Loucy (cell line): Measurements from ENCODE around the gene BHLHE23.
A peak's percentile ranks its signal among the peaks of the same experiment; 100 is the strongest.

Experiments
- H2AFZ ChIP-seq: fragments of 200-600 bp; sonication (generic); 2 replicates; pipeline ENCODE4 v1.6.0; 2016; ENCODE audit warnings: antibody characterized with exemption, mild to moderate bottlenecking, low read length, moderate library complexity
- H3F3A ChIP-seq: fragments of 200-600 bp; 2 replicates; pipeline ENCODE4 v1.6.0; 2016; ENCODE audit warnings: antibody characterized with exemption, low read depth, mild to moderate bottlenecking
- H3K27me3 ChIP-seq: fragments of 200-600 bp; sonication (generic); 2 replicates; pipeline ENCODE4 v1.6.1; 2014; ENCODE audit warnings: low read length, mild to moderate bottlenecking; ENCODE audit not compliant: insufficient read depth, poor library complexity, severe bottlenecking
- H3K36me3 ChIP-seq: fragments of 200-600 bp; sonication (generic); 2 replicates; pipeline ENCODE4 v1.6.1; 2016; ENCODE audit warnings: low read length; ENCODE audit not compliant: insufficient read depth
- H3K4me1 ChIP-seq: fragments of 200-600 bp; sonication (generic); 2 replicates; pipeline ENCODE4 v1.5.1; 2014; ENCODE audit warnings: low read length, mild to moderate bottlenecking; ENCODE audit not compliant: insufficient read depth, poor library complexity, severe bottlenecking
- H3K4me2 ChIP-seq: fragments of 200-600 bp; sonication (generic); 2 replicates; pipeline ENCODE4 v1.6.0; 2014; ENCODE audit warnings: antibody characterized with exemption, low read length, low read depth, mild to moderate bottlenecking; ENCODE audit not compliant: poor library complexity, severe bottlenecking
- H3K4me3 ChIP-seq: fragments of 200-600 bp; sonication (generic); 2 replicates; pipeline ENCODE4 v1.5.1; 2014; ENCODE audit warnings: low read length, mild to moderate bottlenecking, mixed read lengths; ENCODE audit not compliant: poor library complexity, severe bottlenecking
- H3K79me2 ChIP-seq: fragments of 200-600 bp; sonication (generic); 2 replicates; pipeline ENCODE4 v1.6.1; 2014; ENCODE audit warnings: low read length; ENCODE audit not compliant: insufficient read depth
- H3K9ac ChIP-seq: fragments of 200-600 bp; sonication (generic); 2 replicates; pipeline ENCODE4 v1.6.0; 2014; ENCODE audit warnings: mild to moderate bottlenecking, low read depth, low read length, moderate library complexity; ENCODE audit not compliant: poor library complexity, severe bottlenecking
- H3K9me2 ChIP-seq: fragments of 200-600 bp; sonication (generic); replicated peaks from 2 replicates; pipeline ENCODE4 v1.6.1; 2016; ENCODE audit warnings: low read depth, low read length, mixed read lengths
- H3K9me3 ChIP-seq: fragments of 200-600 bp; sonication (generic); 2 replicates; pipeline ENCODE4 v1.6.1; 2014; ENCODE audit warnings: mild to moderate bottlenecking, antibody characterized with exemption, low read length, low read depth; ENCODE audit not compliant: insufficient read depth
- H4K20me1 ChIP-seq: fragments of 200-600 bp; sonication (generic); 2 replicates; pipeline ENCODE4 v1.6.0; 2014; ENCODE audit warnings: antibody characterized with exemption, low read length, mild to moderate bottlenecking; ENCODE audit not compliant: insufficient read depth, poor library complexity, severe bottlenecking
- CTCF ChIP-seq: fragments of 200-600 bp; sonication (generic); conservative IDR thresholded peaks from 2 replicates; pipeline ENCODE4 v1.5.1; 2014; ENCODE audit warnings: mild to moderate bottlenecking, antibody characterized with exemption, low read length
- EZH2phosphoT487 ChIP-seq: fragments of 200-600 bp; IDR thresholded peaks from 2 replicates; pipeline ENCODE4 v1.6.1; 2018; ENCODE audit warnings: antibody characterized with exemption, mild to moderate bottlenecking, moderate library complexity, borderline replicate concordance

Gene BHLHE23

DNA sequence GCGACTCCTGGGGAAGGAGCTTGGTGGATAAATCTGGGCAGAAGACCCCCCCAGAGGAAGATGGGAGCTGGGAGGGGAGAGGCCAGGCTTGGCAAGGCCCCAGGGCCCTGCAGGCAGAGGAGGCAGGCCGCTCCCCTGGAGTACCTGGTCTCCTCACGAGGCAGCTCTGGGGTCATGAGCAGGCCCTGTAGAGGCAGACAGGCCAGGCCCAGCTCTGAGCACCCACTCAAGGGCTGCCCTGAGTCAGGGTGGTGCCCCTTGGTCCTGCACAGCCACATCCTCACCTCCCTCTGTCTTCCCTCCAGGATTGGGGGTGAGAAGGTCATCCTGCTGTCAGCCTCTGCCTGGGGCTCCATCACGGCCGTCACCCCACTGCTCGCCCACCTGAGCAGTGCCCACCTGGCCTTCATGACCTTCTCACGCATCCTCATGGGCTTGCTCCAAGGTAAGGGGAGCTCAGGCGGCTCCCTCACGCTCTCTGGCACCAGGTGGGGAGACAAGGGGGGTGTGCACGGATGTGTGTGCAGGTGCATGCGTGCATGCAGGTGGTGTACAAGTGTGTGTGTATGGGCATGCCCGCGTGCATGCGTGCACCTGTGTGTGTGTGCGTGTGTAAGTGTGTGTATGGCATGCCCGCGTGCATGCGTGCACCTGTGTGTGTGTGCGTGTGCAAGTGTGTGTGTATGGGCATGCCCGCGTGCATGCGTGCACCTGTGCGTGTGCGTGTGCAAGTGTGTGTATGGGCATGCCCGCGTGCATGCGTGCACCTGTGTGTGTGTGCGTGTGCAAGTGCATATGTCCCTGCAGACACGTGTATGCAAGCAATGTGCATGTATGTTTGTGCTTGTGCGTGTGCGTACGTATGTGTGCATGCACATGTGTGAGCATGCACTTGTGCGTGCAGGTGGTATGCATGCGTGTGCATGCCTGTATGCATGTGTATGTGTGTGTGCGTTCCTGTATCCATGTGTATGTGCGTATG is 49.3 kb downstream of the BHLHE23 start:
- TF ChIP-seq CTCF (no peak), EZH2phosphoT487 (no peak)
- H3K9me3 ChIP-seq, result no peaks in the 10 kb centered on the region
- H4K20me1 ChIP-seq, result no peaks in the 10 kb centered on the region
- H3F3A ChIP-seq, result peaks cover 14% of the 10 kb centered on the region
- no peak overlapping the region for H3K9ac ChIP-seq
- no peaks in the 10 kb centered on the region for H3K9me2 ChIP-seq
- no peak overlapping the region for H3K4me2 ChIP-seq
- no peak overlapping the region for H3K4me3 ChIP-seq
- no peaks in the 10 kb centered on the region for H3K27me3 ChIP-seq
- peaks cover 54% of the 10 kb centered on the region for H3K79me2 ChIP-seq
- no peak overlapping the region for H2AFZ ChIP-seq
- no peaks in the 10 kb centered on the region for H3K36me3 ChIP-seq
- peaks cover 69% of the 10 kb centered on the region for H3K4me1 ChIP-seq

- TF ChIP-seq CTCF, result no peak
- TF ChIP-seq EZH2phosphoT487, result no peak
- Histone ChIP-seq H3K36me3 (no peaks in the 10 kb centered on the region), H3F3A (peaks cover 14% of the 10 kb centered on the region), H3K9me2 (no peaks in the 10 kb centered on the region), H3K27me3 (no peaks in the 10 kb centered on the region), H3K4me3 (no peak overlapping the region), H3K9me3 (no peaks in the 10 kb centered on the region), H3K79me2 (peaks cover 54% of the 10 kb centered on the region), H2AFZ (no peak overlapping the region), H4K20me1 (no peaks in the 10 kb centered on the region), H3K4me1 (peaks cover 75% of the 10 kb centered on the region), H3K4me2 (no peak overlapping the region), H3K9ac (peak overlapping the region; percentile 91)
These were observed 50.2 kb downstream of the BHLHE23 start for GRCh38 chr20:62956387-62957135.
